MV-4-11 (cell line): ENCODE measurements around the gene TMEM176A.
"Not testable (repeated sequence)": the region's sequence is repeated elsewhere in the genome, so short reads cannot be mapped to it uniquely, and the experiment has no call there.

Experiments
- DNase-seq: peaks from one replicate; lab custom pipeline; 2025; lab: John Stamatoyannopoulos, UW

TMEM176A gene, protein sequence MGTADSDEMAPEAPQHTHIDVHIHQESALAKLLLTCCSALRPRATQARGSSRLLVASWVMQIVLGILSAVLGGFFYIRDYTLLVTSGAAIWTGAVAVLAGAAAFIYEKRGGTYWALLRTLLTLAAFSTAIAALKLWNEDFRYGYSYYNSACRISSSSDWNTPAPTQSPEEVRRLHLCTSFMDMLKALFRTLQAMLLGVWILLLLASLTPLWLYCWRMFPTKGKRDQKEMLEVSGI

DNA sequence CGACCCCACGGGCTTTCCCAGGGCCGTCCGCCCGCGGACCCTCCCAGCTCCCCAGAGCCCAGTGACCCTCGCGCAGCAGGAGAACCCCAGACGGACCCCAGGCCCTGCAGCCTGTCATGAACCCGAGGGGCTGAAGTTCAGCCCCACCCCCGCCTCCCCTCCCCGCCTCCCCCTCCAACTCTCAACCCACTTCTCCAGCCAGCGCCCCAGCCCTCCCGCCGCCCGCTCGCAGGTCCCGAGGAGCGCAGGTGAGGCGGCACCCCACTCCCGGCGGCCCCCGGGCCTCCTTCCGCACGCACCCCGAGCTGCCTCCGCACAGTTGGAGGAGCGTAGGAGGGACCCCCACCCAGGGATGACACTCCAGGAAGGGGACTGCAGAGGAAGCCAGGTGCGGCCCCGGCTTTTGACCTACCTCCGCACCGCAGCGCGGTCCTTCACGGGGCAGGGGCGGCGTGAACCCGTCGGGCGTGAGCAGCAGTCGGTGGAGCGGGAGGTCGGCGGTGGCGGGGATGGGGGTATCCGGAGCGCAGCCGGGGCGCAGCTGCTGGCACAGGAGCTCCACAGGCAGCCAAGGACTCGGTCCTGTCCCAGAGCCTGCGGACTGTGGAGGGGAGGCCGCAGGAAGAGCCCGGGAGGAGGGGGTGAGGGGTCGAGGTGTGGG is at the start of gene TMEM176A:
Gene TMEM176A, plus strand, starts transcription at position 189 of the 661 bp plus-strand sequence. CDS start 782 bp downstream, outside the sequence.
- no peak for DNase-seq

- DNase-seq: peak; percentile 4
Measured at GRCh38 chr7:150751702-150752101, 48.9 kb upstream of the TMEM176A start.

GRCh38 chr7:150753239-150753638 is 47.3 kb upstream of the TMEM176A start:
- DNase-seq: peak; percentile 72

DNA sequence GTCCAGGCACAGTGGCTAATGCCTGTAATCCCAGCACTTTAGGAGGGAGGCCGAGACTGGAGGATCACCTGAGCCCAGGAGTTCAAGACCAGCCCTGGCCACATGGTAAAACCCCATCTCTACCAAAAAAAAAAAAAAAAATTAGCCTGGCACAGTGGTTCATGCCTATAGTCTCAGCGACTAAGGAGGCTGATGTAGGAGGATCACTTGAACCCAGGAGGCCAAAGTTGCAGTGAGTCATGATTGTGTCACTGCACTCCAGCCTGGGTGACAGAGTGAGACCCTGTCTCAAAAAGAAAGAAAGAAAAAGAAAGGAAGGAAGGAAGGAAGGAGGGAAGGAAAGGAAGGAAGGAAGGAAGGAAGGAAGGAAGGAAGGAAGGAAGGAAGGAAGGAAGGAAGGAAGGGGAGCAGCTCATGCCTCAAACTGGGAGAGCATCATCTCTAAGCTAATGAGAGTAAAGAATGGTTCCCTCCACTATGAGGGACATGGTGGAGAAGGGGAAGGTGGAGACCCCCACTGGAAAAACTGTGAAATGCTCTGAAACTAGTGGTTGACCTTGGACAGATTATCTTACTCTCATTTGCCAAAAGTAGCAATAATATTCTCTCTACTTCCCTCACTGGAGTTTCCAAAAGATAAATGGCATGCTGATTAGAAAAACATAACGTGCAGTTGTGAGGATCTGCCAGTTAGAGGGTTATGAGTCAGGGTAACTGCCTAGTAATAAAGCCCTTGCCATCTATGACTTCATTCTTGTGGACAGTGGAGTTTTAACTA is 46.6 kb upstream of the TMEM176A start:
- peak; percentile 95 for DNase-seq

DNA sequence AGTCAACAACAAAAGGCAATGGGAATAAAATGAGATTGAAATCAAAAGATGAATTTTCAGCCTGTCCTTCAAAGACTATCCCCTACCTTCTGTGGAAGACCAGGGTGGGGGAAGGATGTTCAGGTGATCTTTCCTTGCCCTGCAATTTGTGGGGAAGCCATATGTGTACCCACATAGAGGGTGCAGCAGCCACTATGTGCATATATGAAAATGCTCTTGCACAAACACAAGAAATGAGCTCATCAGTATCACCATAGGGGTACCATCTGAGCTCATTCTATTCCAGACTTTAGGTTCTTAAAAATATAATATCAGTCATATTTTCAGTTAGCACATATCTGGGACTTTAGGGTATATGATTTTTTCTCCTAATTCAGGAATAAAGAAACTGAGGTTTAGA is 45.6 kb upstream of the TMEM176A start:
- DNase-seq: peak; percentile 18

GRCh38 chr7:150755473-150756099 is 45.0 kb upstream of the TMEM176A start:
- peak; percentile 88 for DNase-seq

- no peak for DNase-seq
Measured at GRCh38 chr7:150756166-150756565, 44.4 kb upstream of the TMEM176A start.

DNA sequence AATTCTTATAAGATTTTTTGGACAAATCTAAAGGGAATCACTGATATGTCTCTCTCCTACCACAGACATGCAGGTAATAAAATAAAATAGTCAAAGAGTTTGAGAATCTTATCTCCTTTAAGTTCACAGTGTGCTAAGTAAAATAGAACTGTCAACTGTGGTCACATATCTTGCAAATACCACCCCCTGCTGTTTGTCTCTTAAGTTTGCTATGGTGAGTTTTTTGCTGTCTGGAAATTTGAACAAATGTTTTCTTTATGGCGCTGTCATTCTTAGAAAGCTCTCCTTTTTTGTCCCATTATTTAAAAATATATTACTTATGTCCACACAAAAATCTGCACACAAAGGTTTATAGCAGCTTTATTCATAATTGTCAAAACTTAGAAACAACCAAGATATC is 43.7 kb upstream of the TMEM176A start:
- peak; percentile 34 for DNase-seq

- no peak for DNase-seq
Measured at GRCh38 chr7:150759479-150759878, 41.1 kb upstream of the TMEM176A start.

DNA sequence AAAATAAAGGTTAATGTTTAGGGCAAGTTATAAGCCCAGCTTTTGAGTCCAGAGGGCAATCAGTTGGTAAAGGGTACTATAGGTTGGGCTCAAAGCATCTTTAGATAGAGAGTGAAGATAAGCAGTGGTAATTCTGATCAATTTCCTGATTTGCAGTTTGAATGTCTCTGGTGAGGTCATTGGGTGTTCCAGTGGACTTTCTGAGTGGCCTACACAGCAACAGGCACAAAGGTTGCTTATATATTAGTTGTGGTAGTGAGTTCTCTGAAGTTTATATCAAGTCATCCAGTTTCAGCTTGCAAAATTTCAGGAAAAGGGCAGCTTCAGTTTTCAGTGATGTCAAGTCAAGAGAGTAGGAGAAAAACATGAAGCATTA is 34.2 kb upstream of the TMEM176A start:
- DNase-seq: no peak

GRCh38 chr7:150769768-150770167 is 30.8 kb upstream of the TMEM176A start:
- DNase-seq: no peak

- DNase-seq: not testable (repeated sequence)
Measured at GRCh38 chr7:150774131-150774530, 26.4 kb upstream of the TMEM176A start.

- DNase-seq: no peak
Measured at GRCh38 chr7:150778014-150778737, 22.4 kb upstream of the TMEM176A start.

DNA sequence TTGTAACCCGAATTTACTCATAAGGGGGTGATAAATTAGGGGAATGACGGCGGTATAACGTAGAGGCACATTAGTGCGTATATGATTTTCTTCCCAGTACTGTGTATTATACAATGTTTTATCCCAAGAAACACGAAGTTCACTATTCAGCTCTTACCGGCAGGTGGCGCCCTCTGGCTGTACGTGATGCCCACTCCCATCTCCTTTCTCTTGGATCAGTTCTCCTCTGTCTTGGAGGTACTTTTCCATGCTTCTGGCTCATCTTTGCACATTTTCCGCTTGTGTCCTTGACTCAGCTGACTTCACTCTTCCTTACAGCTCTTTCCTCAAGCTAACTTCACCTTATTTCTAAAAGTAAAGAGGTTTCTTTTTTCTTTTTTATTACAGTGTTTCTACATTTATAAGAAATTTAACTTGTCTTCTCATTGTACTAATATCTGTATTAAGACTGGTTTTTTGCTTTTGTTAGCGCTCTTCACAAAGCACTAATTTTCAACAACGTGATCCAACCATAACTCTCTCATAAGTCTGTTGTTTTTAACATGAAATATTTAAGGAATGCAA is 21.7 kb upstream of the TMEM176A start:
- DNase-seq: peak; percentile 66

- peak; percentile 69 for DNase-seq
Measured at GRCh38 chr7:150780292-150780691, 20.3 kb upstream of the TMEM176A start.

DNA sequence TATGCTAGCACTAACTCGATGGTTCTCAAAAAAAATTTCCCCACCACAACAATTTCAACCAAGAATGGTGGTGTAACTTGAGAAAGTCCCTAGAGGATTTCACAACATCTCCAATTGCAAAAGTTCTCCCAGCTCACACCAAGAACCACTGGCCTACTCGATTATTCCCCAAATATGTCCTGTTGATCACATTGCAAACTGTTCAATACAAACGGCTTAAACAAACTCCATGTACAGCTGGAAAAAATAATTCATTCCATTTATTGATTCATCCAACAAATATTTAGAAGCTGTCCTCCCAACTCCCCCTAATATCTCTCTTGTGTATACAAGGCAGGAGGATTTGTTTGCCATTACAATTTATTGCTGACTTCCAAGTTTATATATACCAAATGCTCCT is 19.5 kb upstream of the TMEM176A start:
- peak; percentile 87 for DNase-seq

- no peak for DNase-seq
Measured at GRCh38 chr7:150781961-150782360, 18.6 kb upstream of the TMEM176A start.

DNA sequence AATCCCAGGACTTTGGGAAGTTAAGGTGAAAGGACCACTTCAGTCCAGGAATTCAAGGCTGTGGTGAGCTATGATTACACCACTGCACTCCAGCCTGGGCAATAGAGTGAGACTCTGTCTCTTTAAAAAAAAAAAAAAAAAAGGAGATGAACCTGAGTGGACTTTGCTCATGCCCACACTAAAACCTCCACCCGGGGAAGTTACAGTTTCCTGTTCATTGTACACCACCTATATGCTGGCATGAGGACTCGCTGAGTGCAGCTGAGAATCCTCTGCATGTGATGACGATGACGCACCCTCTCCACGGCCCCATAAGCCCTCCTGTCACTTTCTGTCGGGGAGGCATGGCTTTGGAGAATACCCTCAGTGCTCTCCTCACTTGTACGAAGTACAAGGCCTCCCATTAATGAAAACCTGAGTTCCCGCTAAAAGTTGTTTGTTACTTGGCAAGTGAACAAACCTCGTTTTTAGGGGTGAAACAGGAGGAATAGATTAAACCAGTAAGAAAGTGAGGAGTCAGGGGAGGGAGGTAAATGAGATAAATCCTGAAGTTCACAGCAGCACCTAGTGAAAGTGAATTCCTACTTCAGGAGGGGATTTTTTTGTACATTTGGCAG is 16.3 kb upstream of the TMEM176A start:
- peak; percentile 57 for DNase-seq

DNA sequence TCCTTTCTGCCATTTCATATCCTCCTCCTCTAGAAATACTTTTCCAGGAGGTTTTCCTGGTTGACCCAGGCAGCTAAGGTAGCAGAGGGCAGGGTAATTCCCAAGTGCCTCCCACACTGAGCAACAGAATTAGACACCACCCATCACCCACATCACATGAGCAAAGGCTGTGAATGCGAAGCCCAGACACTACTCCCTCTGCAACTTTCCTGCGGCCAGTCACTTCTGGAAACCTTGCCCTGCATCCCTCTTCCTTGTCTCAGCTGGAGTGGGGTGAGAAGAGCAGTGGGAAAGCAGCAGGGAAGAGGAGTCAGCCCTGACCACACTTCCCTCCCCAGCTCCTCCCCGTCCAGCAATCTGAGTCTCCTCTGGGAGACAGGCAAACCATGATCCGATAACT is 15.6 kb upstream of the TMEM176A start:
- no peak for DNase-seq

GRCh38 chr7:150787321-150788281 is 13.0 kb upstream of the TMEM176A start:
- peak; percentile 98 for DNase-seq
